Left ventricle myocardium superior (tissue), 1 donor: Measurements from ENCODE around the gene MED27. TPM values are rescaled to one million over a fixed set of nuclear protein-coding genes. Genes with fewer than 3 reads are reported as not detected.

Experiments
- ATAC-seq: fragments of 200-7000 bp; cut with Tn5 transposase; one replicate; pipeline ENCODE4 v1.9.1; 2020; ENCODE audit warnings: mild to moderate bottlenecking, moderate library complexity
- DNase-seq: peaks from one replicate; pipeline ENCODE4 v3.0.0-alpha.2; 2020
- intact Hi-C: fragments of 100-400 bp; cut with micrococcal nuclease; formaldehyde crosslinking; loops from one replicate; pipeline ENCODE4 v1.11.0; 2022
- long read RNA-seq: library from polyadenylated mRNA; unstranded; transcript quantifications from one replicate; pipeline ENCODE4 v2.0.0, GENCODE V29; 2021
- total RNA-seq: library from RNA; stranded (reverse); fragmentation: NEBNext Ultra II Directional; extraction: Animal tissue kit (Norgen Biotek cat#: 25700); gene quantifications from one replicate; pipeline ENCODE4 v1.2.1, GENCODE V29; 2021
- donor health status: DM: no; HTN: yes; CAD: no; lungs with severe emphysema.

MED27 gene, protein sequence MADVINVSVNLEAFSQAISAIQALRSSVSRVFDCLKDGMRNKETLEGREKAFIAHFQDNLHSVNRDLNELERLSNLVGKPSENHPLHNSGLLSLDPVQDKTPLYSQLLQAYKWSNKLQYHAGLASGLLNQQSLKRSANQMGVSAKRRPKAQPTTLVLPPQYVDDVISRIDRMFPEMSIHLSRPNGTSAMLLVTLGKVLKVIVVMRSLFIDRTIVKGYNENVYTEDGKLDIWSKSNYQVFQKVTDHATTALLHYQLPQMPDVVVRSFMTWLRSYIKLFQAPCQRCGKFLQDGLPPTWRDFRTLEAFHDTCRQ
- 13.5 TPM for total RNA-seq
- long read RNA-seq, transcript MED27-201 (8 exons, 1,431 nt) = major isoform, 11 of 17 reads
- long read RNA-seq, partial matches to known transcripts = 5 of 17 reads
- long read RNA-seq, other reads (novel, unspliced or antisense) = 1 of 17 reads

DNA sequence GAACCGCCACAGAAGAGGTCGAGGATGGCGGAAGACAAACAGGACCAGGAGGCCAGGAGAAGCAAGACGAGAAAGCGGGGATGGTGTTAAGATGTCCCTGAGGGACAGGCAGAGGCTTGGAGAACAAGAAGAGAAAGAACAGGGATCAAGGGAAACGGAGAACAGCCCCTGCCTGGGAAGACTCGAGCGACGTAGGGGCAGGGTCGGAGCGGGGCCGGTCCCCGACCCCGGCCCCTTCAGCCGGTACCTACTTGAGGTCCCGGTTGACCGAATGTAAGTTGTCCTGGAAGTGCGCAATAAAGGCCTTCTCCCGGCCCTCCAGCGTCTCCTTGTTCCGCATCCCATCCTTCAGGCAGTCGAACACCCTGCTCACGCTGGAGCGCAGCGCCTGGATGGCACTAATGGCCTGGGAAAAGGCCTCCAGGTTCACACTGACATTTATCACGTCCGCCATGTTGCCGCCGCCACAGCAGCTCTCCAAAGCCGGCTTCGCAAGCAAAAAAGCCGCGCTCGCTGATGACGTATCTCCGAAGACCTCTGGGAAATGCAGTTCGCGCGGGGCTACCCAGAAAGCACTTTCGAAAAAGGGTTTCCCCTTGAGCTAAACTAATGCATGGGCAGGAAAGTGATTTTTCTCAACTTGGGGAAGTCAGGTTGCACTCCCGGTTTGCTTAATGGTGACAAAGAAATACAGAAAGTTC is at the start of gene MED27:
Gene MED27, minus strand, starts transcription at position 477 of the 701 bp plus-strand sequence. Its CDS starts 23 bp downstream, at position 454.
- ATAC-seq = peak; percentile 99
- intact Hi-C loops = no loop called here
- DNase-seq = peak; percentile 95

DNA sequence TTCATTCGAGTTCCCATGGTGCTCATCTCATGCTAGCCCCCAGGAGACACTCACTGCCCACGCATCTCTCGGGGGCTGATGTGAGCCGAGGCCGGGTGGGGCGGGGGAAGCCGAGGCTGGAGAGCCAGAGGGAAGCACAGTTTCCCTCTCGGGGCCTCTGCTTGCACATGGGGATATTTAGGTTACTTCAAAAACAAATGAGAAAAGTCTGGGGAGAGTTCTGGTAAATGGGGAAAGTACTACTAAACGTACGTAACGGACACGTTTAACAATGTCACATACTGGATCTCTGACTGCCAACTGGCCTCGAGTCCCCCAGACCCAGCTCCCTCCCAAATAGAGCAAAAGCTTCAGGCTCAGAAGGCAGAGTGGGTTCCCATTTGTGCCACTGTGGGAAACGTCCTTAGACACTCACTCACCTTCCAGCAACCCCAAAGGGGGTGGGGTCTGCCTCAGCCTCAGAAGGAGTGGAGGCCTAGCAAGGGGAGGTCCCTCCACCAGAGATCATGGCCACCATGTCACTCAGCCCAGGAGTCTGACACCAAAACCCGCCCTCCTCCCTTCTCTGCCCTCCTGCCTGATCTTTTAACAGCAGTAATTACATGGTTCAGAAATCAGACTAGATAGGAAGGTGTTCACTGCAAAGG is 48.3 kb upstream of the MED27 start:
- ATAC-seq (no peak), DNase-seq (no peak)
- intact Hi-C loops = no loop called here

DNA sequence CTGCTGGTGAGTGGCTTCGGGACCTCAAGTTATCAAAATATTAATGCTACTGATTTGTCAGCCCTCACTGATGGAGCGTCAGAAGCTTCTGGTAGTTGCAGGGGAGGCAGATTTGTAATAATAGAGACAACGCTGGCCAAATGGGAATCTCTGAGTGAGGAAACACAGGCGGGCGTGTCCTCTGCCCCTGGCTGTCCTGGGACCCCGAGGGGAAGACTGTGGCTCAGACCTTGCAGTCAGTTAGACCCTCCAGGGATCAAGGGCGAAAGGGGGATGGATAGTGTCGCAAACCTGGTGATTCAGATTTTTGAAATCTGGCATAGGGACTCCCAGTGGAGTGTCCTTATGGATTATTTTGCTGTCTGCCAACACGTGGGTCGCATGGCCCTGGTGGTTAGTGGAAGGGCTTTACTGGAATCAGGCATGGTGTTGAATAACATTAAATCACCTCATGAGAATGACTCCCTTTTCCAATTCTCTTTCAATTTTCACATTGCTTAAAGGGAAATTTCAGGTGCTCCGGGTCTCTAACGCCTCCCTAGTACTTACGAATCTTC is 47.1 kb upstream of the MED27 start:
- ATAC-seq (no peak), DNase-seq (no peak)
- intact Hi-C loops = no loop called here

DNA sequence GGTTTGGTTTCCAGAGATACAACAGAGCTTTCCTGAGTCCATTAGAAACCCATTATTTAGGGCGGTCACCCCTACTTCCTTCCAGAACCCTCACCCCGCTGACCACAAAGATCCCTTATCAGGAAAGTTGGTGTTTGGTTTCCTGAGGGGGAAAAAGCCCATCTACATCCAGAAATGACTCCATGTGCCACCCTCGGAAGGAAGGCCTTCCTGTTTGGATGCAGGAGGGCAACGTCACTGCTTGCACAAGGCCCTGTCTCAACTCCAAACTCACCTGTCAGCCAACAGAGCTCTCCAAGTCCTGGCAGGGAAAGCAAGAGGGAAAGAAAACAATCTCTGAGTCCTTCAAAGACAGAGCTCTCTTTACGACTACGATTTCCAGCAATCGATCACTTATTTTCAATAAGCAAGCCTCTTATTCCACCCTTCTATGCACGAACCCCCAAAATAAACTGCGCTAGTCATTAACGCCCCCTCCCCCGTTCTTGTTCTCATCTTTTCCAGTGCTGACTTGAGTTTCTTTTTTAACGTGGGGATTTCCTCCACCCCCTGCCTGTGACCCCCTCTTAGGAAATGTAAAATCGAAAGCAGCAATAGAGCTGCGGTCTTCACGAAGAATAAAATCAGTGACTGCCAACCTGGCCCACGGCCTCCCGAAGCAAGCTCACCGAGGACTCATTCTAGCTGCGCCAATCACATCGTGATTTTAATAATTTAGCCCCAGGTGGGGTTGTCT is 46.4 kb upstream of the MED27 start:
- DNase-seq (no peak), ATAC-seq (no peak)
- intact Hi-C loops = no loop called here

DNA sequence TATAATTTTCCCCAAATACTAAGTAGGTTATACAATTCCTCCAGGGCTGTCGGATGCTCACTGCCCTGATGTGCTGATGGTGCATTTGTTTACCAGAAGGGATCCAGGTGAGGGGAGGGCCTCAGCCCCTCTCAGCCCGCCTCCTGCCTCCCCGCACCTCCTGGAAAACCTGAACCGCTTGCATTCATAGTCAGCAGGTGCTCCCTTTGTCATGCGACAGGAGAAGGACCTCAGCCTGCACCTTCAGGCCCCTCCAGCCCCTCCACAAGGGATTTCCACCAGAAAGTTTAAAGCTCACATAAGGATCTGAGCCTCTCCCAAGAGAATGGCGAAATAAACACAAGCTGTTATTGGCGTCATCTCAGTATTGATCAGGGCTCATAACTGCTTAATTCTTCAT is 45.7 kb upstream of the MED27 start:
- no peak for DNase-seq
- no peak for ATAC-seq

DNA sequence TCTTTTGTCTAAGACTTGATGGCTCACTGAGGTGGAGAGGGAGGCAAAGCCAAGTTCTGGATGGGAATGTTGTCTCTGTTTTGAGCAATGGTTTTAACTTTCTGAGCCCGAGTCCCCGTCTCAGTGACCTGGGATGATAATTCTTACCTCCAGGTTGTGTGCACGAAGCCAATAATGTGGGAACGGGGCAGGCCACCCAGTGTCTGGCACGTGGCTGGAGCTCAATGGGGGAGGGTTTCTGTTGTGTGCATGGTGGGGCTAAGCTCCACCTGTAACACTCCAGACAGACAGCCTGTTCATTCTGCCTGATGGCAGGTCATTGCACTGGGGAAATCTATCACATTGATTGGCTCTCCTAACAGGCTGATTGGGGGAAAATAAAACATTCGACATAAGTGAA is 45.1 kb upstream of the MED27 start:
- DNase-seq = no peak
- intact Hi-C loops = no loop called here
- ATAC-seq = no peak

More for the DNA sequence above, 45.7 kb upstream of the MED27 start:
- intact Hi-C loops = no loop called here

DNA sequence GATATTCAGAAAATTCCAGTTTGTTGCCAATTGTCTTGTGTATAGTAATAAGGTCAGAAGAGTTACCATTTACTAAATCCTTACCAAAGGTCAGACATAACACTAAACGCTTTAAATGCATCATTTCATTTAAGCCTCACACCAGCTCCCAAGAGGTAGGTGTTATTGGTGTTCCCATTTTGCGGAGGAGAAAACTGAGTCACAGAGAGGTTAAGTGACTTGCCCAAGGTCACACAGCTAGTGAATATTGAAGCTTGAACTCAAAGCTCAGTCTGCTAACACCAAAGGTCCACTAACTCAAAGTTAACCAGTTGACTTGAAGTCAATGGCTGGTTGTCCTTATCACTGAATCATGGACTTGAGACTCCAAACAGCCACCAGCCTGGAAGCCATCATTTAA is 41.4 kb upstream of the MED27 start:
- ATAC-seq = no peak
- no peak for DNase-seq
- intact Hi-C loops = no loop called here

DNA sequence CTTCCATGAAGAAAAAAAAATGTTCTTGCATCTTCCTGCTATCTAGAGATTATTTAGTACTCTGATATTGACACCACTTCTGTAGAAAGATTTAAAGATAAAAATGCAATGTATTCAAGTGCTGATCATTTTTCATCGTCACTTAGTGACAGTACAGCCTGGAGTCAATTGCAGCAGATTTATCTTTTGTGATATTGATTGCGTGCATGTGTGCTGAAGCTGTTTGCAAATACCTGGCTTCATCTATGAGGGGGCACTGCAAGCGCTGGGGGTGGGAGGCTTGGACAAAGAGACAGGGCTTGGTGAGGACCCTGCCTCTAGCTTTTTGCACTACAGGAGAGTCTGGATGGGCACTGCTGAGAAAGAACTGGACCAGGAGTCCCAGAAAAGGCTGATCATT is 38.0 kb upstream of the MED27 start:
- ATAC-seq (no peak), DNase-seq (no peak)
- intact Hi-C loops = no loop called here

DNA sequence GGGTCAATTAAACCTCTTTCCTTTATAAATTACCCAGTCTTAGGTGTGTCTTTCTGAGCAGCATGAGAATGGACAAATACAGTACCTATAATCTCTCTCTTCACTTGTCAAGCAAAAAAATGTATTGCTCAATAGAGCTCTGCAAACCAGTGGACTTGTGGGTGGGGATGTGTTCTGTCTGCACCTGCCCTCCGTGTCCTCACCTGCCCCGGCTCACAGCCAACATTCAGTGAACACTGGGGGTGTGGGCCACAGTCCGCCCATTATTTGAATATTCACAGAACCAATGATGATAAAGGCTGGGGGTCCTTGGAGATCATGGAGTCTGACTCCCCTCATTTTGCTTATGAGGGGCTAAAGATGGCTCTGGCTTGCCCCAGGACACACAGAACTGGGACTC is 36.9 kb upstream of the MED27 start:
- intact Hi-C loops = no loop called here
- DNase-seq = no peak
- no peak for ATAC-seq

DNA sequence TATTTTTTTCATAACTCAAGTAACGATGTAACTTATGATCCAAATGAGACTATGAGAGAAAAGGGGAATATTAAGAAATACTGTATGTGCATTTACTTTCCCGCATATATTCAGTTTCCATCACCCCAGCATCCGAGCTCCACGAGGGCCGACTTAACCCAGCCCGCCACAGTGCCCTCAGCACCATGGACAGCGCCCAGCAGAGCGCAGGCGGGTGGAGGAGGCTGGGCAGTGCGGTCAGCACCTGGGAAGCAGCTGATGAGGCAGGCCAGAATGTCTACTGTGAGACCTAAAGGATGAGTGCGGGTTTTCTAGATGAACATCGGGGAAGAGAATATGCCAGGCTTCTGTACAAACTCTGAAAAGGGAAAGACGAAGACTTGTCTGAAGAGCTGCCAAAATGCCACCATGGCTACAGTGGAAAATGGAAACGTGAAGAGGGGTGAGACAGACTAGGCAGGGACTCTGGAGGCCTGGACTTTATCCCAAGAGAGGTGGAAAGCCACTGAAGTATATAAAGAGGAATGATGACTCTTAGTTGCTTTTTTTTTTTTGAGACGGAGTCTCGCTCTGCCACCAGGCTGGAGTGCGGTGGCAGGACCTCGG is 34.5 kb upstream of the MED27 start:
- ATAC-seq = peak; percentile 92
- intact Hi-C loops = no loop called here
- peak; percentile 79 for DNase-seq

DNA sequence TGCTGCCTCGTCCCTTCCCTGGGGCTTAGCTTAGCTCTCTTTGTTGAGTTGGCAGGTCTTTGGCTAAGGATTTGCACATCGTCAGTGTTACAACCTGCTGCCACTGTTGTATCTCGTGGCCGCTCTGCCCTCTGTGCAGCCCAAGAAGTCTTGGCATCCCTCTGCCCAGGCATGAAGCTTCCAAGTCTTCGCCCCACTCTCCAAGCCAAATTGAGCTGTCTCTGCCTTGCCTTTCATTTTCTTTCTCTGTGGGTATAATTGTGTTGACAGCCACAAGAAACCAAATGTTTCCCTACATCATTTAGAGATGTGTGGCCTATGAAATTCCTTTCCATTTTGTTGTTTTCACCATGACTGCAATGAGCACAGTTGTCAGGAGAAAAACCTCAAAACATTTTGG is 29.6 kb upstream of the MED27 start:
- ATAC-seq (no peak), DNase-seq (no peak)
- intact Hi-C loops = no loop called here

DNA sequence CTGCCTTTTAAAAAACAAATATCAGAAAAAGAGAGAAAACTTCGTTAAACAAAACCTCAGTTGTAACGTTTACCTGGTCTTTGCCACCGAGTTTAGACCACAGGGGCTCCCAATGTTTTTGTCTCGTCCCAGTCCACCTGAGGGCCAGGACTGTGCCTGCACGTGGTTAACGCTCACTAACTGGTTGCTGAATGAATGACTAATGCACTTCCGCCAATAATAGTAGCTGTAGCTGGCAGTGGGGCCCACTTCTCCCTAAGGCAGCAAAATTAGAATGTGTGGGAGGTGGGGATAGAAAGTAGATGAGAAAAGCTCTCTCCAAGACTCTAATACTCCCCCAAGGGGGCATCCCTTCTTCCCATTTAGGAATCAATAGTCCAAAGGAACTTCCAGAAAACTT is 29.1 kb upstream of the MED27 start:
- intact Hi-C loops = no loop called here
- ATAC-seq (no peak), DNase-seq (no peak)

DNA sequence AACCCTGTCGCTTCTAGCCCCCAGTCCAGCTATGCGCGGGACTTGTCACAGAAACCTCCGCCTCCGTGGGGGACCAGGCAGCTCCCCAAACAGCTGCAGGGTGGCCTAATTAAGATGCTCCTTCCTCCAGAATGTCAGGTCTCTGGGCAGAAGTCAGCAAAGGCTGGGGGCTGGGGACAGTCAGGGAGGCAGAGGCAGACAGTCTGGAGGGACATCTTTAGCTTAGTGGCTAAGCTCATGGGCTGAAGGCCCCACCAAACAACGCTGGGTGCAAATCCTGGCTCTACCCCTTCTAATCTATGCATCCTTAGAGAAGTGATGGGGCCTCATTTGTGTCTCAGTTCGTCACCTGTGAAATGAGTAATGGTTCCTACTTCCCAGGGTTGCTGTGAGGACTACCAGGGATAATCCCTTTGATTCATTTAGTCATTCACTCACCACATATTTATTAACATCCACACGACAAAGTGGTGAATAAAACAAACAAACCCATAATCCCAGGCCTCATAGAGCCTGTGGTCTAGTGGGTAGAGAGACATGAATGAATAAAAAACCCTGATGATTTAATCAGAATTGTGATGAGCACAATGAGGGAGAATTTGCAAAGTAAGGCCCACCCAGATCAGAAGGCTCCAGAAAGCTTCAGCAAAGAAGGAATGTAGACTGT is 20.2 kb upstream of the MED27 start:
- DNase-seq (no peak), ATAC-seq (no peak)
- intact Hi-C loops = no loop called here

DNA sequence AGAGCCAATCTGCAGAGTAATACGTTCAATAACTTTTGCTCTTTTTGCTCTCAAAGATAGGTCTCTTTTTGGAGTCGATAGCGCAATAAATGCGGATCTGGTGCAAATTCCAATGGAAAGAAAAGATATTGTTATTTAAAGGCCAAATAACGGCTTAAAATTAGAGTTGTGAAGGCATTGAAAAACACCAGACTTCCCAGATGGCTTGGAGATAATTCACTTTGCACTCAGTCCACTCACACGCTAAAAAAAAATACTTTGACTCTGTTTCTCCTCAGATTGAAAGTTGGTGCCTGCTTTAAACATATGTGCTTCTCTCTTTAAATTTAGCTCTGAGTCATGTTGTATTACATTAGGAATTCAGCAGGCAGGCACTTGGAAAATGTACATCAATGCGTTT is 19.5 kb upstream of the MED27 start:
- ATAC-seq = no peak
- intact Hi-C loops = no loop called here
- DNase-seq = no peak

DNA sequence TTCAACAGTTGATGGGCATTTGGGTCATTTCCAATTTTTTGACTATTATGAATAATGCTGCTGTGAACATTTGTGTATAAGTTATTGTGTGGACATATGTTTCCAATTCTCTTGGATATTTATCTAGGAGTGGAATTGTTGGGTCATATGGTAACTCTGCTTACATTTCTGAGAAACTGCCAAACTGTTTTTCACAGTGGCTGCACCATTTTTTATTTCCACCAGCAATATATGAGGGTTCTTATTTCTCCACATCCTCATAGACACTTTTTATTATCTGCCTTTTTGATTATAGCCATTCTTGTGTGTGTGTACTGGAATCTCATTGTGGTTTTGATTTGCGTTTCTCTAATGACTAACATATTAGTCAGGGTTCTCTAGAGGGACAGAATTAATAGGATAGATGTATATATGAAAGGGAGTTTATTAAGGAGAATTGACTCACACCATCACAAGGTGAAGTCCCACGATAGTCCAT is 14.7 kb upstream of the MED27 start:
- intact Hi-C loops = no loop called here
- ATAC-seq = no peak
- DNase-seq = no peak

DNA sequence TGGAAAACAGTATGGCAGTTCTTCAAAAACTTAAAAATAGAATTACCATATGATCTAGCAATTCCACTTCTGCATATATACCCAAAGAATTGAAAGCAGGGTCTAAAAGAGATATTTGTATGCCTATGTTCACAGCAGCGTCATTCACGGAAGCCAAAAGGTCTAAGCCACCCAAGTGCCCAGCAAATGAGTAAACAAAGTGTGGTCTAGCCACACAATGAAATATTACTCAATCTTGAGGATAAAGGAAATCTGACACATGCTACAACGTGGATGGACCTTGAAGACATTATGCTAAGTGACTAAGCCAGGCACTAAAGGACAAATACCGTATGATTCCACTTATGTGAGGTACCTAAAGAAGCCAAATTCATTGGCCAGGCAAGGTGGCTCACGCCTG is 11.1 kb upstream of the MED27 start:
- no peak for DNase-seq
- ATAC-seq = no peak
- intact Hi-C loops = no loop called here

DNA sequence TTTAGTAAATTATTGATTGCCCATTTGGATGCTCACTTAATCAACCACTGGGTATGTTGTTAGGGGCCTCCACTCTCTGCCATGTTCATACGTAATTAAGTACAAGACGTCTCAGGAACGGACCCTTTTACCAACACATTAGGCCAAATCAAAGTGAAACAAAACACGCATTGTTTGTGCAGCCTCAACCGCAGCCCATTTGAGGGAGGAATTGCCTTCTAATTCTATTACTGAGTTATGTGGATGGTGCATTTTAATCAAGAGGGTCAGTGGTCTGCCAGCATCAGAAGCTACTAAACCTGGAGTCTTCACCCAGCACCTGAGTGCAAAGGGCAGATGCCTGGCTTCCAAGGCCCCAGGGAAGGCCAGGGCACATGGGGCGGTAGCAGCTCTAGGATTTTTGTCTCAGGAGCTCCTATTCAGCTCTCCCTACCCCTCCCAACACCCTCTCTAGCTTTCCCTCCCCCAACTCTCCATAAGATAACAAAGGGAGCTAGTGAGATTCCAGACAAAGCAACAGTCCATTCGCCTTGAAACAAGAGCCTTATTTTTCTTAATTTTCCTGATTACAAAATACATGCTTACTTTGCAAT is 7.9 kb upstream of the MED27 start:
- no peak for ATAC-seq
- DNase-seq = no peak
- intact Hi-C loops = no loop called here

DNA sequence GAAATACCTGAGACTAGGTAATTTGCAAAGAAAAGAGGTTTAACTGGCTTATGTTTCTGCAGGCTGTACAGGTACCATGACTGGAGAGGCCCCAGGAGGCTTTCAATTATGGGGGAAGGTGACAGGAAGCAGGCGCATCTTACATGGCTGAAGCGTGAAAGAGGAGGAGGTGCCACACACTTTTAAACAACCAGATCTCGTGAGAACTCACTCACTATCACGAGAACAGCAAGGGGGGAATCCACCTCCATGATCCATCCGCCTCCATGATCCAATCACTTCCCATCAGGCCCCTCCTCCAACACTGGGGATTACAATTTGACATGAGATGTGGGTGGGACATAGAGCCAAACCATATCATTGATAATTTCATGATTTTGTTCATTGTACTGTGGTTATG is 2.5 kb upstream of the MED27 start:
- intact Hi-C loops = no loop called here
- no peak for DNase-seq

More for the DNA sequence above, 2.5 kb upstream of the MED27 start:
- no peak for ATAC-seq
